Esophagus muscularis mucosa (tissue), 4 donors: Measurements from ENCODE around the gene COL4A3. TPM values are rescaled to one million over a fixed set of nuclear protein-coding genes. Genes with fewer than 3 reads are reported as not detected.

Source experiments
- DNase-seq: peaks from one replicate; pipeline ENCODE4 v3.0.0-alpha.2; 2017; ENCODE audit errors: extremely low spot score
- H3K27ac ChIP-seq, 4 donors: fragments of 200-600 bp; sonication (generic); replicated peaks in 1 of 4; 1 replicate in 3 of 4; 2 replicates in 1 of 4; pipeline ENCODE4 v1.5.1; 2016 to 2019; ENCODE audit warnings: mild to moderate bottlenecking in 1 of 4
- H3K27me3 ChIP-seq, 4 donors: fragments of 200-600 bp; sonication (generic); one replicate each; pipeline versions ENCODE4 v1.5.1 to v1.6.0; 2016 to 2019
- H3K36me3 ChIP-seq, 4 donors: fragments of 200-600 bp; sonication (generic); one replicate each; pipeline ENCODE4 v1.5.1; 2016 to 2019
- H3K4me1 ChIP-seq, 4 donors: fragments of 200-600 bp; sonication (generic); one replicate each; pipeline ENCODE4 v1.5.1; 2016 to 2019
- H3K4me3 ChIP-seq, 4 donors: fragments of 200-600 bp; sonication (generic); 1 replicate in 2 of 4; 2 replicates in 2 of 4; pipeline ENCODE4 v1.5.1; 2016 to 2019; ENCODE audit warnings: mild to moderate bottlenecking in 4 of 4, moderate library complexity in 1 of 4
- H3K9me3 ChIP-seq, 4 donors: fragments of 200-600 bp; sonication (generic); 1 replicate in 3 of 4; 2 replicates in 1 of 4; pipeline ENCODE4 v1.5.1; 2016 to 2019
- EP300 ChIP-seq: sonication (generic); formaldehyde crosslinking; IDR thresholded peaks from one replicate; pipeline ENCODE4 v1.6.1; 2017; ENCODE audit warnings: antibody characterized with exemption
- POLR2A ChIP-seq: fragments of 450-650 bp; IDR thresholded peaks from one replicate; pipeline ENCODE4 v1.6.1; 2017; ENCODE audit warnings: antibody characterized with exemption, moderate library complexity, mild to moderate bottlenecking, low read depth
- POLR2AphosphoS5 ChIP-seq, 2 donors: sonication (generic); formaldehyde crosslinking; IDR thresholded peaks; one replicate each; pipeline ENCODE4 v1.6.1; 2017; ENCODE audit warnings: antibody characterized with exemption in 2 of 2
- WGBS: methylation state at CpG from one replicate; pipeline ENCODE4 v1.1.5; 2018; 5-methylcytosine and 5-hydroxymethylcytosine counted together
- intact Hi-C: fragments of 100-400 bp; cut with DNase I; formaldehyde crosslinking; loops from one replicate; pipeline ENCODE4 v1.15.1; 2023
- total RNA-seq, 4 donors: library from RNA; depleted of rRNA; stranded (reverse); fragments of >200 nt; gene quantifications; one replicate each; pipeline versions ENCODE4 v1.1.0 to v1.2.1, GENCODE V29; 2016
- TF ChIP-seq, protein P1 (sequence below), 3 experiments: fragments of 200-600 bp in 2 of 3; fragments of 450-650 bp in 1 of 3; sonication (generic) in 2 of 3; IDR thresholded peaks; one replicate each; pipeline ENCODE4 v1.5.1; 2017 to 2019; ENCODE audit warnings: antibody characterized with exemption in 3 of 3, mild to moderate bottlenecking in 2 of 3, moderate library complexity in 1 of 3

The COL4A3 gene
- 10 to 100 TPM in 1 of 4 donors, 1 to 10 TPM in 3; 1.9 to 10.8 (median 4.3) TPM for total RNA-seq

DNA sequence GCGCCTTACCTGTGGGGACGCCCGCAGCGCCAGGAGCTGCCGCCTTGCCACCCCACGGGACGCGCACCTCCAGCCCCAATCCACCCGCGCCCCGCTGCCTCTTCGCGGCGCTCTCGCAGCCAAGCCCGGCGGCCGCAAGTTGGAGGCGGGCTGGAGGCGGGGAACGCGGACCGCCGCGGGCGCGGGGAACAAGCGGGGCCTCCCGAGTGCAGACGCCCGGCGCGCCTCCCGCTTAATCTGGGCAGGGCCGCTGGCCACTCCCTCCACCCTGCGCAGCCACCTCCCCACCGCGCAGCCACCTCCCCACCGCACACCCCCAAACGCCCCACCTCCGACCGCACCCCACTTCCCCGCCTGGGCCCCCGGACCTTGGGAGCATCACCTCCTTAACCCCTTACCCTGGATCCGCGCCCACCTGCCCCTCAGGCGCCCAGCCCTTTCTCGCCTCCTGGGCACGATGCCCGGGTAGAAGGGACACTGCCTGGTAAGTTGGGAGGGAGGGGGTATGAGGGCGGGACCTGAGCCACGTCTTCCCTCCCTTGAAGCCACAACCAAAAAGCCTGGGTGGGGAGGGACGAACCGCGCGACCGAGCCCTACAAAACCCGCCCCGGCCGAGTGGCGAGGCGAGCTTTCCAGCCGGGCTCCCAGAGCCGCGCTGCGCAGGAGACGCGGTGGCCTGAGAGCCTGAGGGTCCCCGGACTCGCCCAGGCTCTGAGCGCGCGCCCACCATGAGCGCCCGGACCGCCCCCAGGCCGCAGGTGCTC lies at the start of gene COL4A3, which contains the start of gene COL4A4:
COL4A3 (plus strand) TSS at position 627 of the 765 bp plus-strand sequence; CDS start at position 730, 103 bp downstream.
COL4A4 (minus strand) TSS at position 208 of the 765 bp plus-strand sequence. CDS start 16,722 bp downstream, outside the sequence.
- Histone ChIP-seq H3K4me1 (peaks cover 14 to 21% (median 20%) of the 10 kb centered on the region in 4 donors), H3K4me3 (peak within 1 kb of the TSS; percentile 48 to 61 (median 54)), H3K36me3 (no peaks in the 10 kb centered on the region), H3K9me3 (peaks cover 0 to 10% (median 8%) of the 10 kb centered on the region in 4 donors), H3K27me3 (peaks cover 0 to 70% (median 17%) of the 10 kb centered on the region in 4 donors), H3K27ac (peak within 1 kb of the TSS; percentile 37 to 73 (median 65))
- 2% methylated on average over 11 of the region's 77 CpGs for WGBS
- peak; percentile 92 for DNase-seq
- peak in 1 of 2 donors; percentile 25 for TF ChIP-seq POLR2AphosphoS5 (IDR thresholded peaks at IDR 0.05)
- no peak for TF ChIP-seq EP300
- TF ChIP-seq, protein P1, sequence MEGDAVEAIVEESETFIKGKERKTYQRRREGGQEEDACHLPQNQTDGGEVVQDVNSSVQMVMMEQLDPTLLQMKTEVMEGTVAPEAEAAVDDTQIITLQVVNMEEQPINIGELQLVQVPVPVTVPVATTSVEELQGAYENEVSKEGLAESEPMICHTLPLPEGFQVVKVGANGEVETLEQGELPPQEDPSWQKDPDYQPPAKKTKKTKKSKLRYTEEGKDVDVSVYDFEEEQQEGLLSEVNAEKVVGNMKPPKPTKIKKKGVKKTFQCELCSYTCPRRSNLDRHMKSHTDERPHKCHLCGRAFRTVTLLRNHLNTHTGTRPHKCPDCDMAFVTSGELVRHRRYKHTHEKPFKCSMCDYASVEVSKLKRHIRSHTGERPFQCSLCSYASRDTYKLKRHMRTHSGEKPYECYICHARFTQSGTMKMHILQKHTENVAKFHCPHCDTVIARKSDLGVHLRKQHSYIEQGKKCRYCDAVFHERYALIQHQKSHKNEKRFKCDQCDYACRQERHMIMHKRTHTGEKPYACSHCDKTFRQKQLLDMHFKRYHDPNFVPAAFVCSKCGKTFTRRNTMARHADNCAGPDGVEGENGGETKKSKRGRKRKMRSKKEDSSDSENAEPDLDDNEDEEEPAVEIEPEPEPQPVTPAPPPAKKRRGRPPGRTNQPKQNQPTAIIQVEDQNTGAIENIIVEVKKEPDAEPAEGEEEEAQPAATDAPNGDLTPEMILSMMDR (IDR thresholded peaks at IDR 0.05), result no peak
- no peak for TF ChIP-seq POLR2A
- intact Hi-C loops, result no loop called here

DNA sequence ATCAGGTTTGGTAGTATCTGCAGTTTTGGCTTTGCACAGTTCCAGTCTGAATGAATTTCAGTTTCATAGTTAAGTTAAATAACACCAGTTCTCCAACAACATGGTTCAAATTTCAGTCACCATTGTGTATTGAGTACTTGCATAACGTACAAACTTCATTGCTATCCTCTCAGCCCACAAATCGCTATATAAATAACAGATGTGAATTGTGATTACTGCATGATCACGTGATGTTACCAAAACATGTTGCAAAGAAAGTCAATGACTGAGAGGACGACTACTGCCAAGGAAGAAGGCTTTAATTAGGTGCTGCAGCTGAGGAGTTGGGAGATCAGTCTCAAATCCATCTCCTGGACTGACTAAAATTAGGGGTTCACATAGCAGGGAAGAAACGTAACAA lies 48.7 kb upstream of the COL4A3 start:
- no peak overlapping the region for H3K27ac ChIP-seq
- intact Hi-C loops, result no loop called here
- 69% methylated on average over 5 of the region's 5 CpGs for WGBS
- no peaks in the 10 kb centered on the region for H3K9me3 ChIP-seq
- TF ChIP-seq POLR2AphosphoS5 (IDR thresholded peaks at IDR 0.05) (no peak), EP300 (no peak), POLR2A (no peak)
- TF ChIP-seq, protein P1 (IDR thresholded peaks at IDR 0.05), result no peak
- H3K36me3 ChIP-seq, result no peaks in the 10 kb centered on the region
- H3K4me3 ChIP-seq, result no peak overlapping the region
- no peaks in the 10 kb centered on the region for H3K27me3 ChIP-seq
- no peak for DNase-seq
- H3K4me1 ChIP-seq, result no peaks in the 10 kb centered on the region

DNA sequence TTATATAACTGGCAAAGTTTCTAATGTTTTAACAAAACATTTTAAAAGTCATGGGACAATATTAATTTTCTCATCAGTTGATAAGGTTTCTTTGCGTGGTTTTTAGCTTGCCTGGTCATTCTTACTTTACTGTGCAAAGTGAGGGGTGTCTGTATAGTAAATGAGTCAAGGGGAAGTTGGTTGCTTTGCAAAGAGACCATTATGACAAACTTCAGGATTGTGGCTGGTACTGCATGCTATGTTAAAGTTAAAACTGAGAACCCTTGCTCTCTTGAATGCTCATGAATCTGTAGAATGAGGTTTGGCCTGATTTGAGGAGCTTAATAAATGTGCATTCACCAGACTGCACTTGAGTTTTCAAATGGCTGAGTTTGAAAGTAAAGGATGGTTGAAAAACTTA lies 47.4 kb upstream of the COL4A3 start:
- no peak for TF ChIP-seq POLR2AphosphoS5 (IDR thresholded peaks at IDR 0.05)
- TF ChIP-seq POLR2A, result no peak
- TF ChIP-seq, protein P1 (IDR thresholded peaks at IDR 0.05), result no peak
- no peaks in the 10 kb centered on the region for H3K9me3 ChIP-seq
- 83% methylated on average over 1 of the region's 1 CpG for WGBS

GRCh38 chr2:227117852-227118251 lies 46.6 kb upstream of the COL4A3 start:
- DNase-seq, result no peak
- Histone ChIP-seq H3K27me3 (no peaks in the 10 kb centered on the region), H3K4me3 (no peak overlapping the region), H3K9me3 (no peaks in the 10 kb centered on the region), H3K4me1 (no peaks in the 10 kb centered on the region), H3K27ac (no peak overlapping the region), H3K36me3 (no peaks in the 10 kb centered on the region)
- TF ChIP-seq, protein P1 (IDR thresholded peaks at IDR 0.05), result no peak
- no peak for TF ChIP-seq POLR2AphosphoS5 (IDR thresholded peaks at IDR 0.05)
- TF ChIP-seq POLR2A, result no peak
- TF ChIP-seq EP300, result no peak
- 30% methylated on average over 3 of the region's 3 CpGs for WGBS
- intact Hi-C loops, result no loop called here

More for the DNA sequence above, 47.4 kb upstream of the COL4A3 start:
- DNase-seq, result no peak
- no peaks in the 10 kb centered on the region for H3K4me1 ChIP-seq
- H3K27ac ChIP-seq, result no peak overlapping the region
- intact Hi-C loops, result no loop called here
- no peaks in the 10 kb centered on the region for H3K36me3 ChIP-seq
- no peak overlapping the region for H3K4me3 ChIP-seq
- no peaks in the 10 kb centered on the region for H3K27me3 ChIP-seq
